ENCODE measurements around the gene LNX2.

The LNX2 gene

DNA sequence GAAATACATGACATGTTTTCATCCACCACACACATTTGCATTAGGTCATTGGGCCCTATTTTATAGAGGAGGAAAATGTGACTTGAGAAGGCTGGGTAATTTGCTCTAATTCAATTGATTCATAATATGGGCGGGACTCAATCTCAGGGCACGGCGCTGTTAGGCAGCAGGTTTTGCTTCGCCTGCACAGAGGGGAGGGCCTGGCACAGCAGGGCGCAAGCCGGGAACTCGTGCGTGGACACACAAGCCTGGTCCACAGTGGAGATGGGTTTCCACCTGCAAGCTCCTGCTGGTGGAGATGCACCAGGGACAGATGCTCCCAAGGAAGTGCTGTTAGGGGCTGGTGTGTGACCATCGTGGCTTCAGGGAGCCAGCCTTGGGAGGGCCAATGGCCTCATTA, 111.5 kb downstream of the LNX2 start:
- no peak for DNase-seq (ENCODE audit: extremely low read depth, low read depth)
- TF ChIP-seq CTCF (IDR thresholded peaks at IDR 0.05; ENCODE audit: low read depth, low read length), result no peak

- no peak for DNase-seq (ENCODE audit: extremely low read depth, low read depth)
- TF ChIP-seq CTCF (IDR thresholded peaks at IDR 0.05; ENCODE audit: low read depth, low read length), result no peak
Measured at GRCh38 chr13:27505792-27506191, 114.5 kb downstream of the LNX2 start.

GRCh38 chr13:27504868-27505194, 115.5 kb downstream of the LNX2 start:
- no peak for DNase-seq (ENCODE audit: extremely low read depth, low read depth)
- no peak for TF ChIP-seq CTCF (IDR thresholded peaks at IDR 0.05; ENCODE audit: low read depth, low read length)

DNA sequence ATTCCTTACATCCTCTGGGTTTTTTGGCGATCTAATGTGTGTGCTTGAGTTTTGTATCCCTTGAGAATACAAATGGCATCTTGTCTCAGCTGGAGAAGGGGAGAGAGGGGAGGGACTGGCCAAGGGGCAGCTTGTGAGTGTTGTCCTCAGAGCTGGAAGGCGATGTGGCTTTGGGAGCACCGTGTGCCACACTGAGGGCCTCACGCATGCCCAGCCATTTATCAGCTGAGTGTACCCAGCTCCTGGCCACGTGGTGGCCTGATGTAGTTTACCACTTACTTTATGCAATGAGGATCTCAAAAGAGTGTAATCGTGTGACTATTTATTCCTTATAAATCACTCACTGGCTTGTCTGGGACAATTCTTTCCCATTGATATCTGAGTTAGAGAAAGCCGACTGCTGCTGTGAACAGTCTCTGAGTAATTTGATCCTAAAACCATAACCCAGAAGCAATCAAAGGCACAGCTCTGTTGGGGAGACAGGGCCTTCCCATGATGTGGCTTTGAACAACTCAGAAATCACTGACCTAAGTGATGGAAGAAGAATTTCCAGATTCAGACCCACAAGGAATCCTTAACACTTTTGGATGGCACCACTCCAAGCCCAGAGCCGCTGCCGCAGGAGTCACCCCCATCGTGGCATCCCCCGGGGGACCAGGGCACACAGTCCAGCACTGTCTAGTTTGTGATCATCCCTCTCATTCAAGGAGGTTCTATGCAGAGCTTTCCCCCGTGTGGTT, 116.0 kb downstream of the LNX2 start:
- no peak for DNase-seq (ENCODE audit: extremely low read depth, low read depth)
- no peak for TF ChIP-seq CTCF (IDR thresholded peaks at IDR 0.05; ENCODE audit: low read depth, low read length)

GRCh38 chr13:27500806-27501534, 119.4 kb downstream of the LNX2 start:
- TF ChIP-seq CTCF (IDR thresholded peaks at IDR 0.05; ENCODE audit: low read depth, low read length), result no peak

GRCh38 chr13:27497563-27498230, 122.6 kb downstream of the LNX2 start:
- no peak for TF ChIP-seq CTCF (IDR thresholded peaks at IDR 0.05; ENCODE audit: low read depth, low read length)

More at GRCh38 chr13:27500806-27501534, 119.4 kb downstream of the LNX2 start:
- no peak for DNase-seq (ENCODE audit: extremely low read depth, low read depth)

More at GRCh38 chr13:27497563-27498230, 122.6 kb downstream of the LNX2 start:
- DNase-seq (ENCODE audit: extremely low read depth, low read depth), result no peak

Measured in AG09319 (cell line).